Fibroblast of upper back skin (primary cell): Measurements from ENCODE around the gene PRADC1.
"Not testable (repeated sequence)": the region's sequence is repeated elsewhere in the genome, so short reads cannot be mapped to it uniquely, and the experiment has no call there.

Experiments used
- DNase-seq: peaks from one replicate; pipeline ENCODE4 v3.0.0-alpha.2; 2013

The PRADC1 gene

DNA sequence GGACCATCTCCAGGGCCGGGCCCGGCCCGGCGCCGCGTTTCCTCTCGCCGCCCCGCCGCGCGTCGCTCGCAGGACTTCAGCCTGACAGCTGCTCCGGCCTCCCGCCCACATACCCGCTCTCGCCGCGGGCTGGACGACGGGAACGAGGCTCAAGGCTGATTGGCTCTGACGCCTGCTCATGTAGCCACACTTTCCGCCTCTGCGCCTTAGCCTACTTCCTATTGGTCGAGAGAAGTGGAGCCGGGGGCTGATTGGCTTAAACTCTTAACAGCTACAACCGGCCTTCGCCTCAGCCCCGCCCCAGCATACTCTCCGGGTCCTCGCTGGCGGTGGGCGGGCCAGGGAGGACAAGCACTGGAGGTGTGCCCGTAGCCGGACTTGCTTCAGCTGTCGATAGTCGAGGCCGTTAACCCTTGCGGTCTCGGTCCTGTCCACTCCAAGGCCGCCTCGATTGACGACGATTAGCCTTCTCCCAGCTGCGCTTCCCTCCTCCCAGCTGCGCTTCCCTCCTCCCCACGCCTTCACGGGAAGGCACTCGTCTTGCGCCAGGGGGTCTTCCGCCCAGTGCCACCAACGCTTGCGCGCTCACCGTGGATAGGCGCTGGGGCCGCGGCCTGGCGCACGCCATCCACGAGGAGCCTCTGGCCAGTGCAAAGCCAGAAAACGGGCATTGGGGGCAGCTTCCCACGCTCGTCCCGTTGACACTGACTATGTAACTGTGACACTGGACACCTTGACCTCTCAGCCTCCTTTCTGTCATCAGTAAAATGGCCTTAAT is at the start of gene PRADC1:
Gene PRADC1 (minus strand): TSS at position 86 of the 778 bp plus-strand sequence. CDS start 79 bp downstream, at position 7.
- DNase-seq: peak; percentile 100

DNA sequence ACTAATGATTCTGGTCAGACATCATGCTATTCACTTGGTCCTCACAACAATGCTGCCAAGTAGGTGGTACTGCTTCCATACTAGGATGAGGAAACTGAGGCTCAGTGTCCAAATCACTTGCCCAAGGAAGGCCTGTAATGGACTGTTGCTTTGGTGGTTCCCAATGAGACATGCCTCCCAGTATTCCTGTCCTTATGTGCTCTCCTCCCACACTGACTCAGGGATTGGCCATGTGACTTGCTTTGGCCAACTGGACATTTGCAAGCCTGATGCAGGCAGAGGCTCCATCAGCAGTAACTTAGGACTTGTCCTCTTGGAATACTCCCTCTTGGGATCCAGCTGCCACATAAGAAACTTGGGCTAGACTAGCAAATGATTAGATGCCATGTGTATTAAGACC is 48.2 kb upstream of the PRADC1 start:
- no peak for DNase-seq

DNA sequence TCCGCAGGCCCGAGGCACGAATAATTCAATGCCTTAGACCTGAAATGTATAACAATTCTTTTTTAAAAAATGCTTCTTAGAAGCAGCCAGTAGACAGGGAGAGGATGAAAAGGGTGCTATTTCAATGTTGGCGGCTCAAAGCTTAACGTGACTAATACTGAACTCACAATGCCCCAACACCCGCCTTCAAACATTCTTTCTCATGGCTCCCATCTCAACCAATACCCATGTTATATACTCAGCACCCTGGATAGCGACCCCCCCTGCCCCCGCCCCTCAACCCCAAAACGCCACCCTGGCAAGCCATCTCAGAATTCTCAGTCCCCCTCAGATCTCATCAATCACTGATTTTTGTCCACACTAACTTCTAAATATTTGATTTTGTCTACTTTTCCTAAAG is 46.8 kb upstream of the PRADC1 start:
- no peak for DNase-seq

DNA sequence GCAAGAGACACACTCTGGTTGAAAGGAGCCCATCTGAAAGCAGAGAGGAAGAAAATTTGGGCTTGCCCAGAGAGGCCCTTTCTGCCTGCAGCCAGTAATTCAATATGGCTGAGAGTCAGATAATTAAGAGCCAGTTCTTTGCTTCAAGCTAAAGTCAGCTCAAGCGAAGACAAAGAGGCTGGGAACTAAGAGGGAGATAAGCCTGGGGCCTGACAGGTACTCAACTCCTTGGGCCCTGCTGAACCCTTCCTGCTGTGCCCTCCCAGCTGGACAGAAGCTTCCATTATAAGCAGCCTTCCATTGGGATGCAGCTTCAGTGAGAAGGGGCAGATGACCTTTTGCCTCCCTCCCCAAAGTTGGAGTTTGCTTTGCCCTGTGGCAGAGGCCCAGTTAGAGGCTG is 39.2 kb upstream of the PRADC1 start:
- no peak for DNase-seq

DNA sequence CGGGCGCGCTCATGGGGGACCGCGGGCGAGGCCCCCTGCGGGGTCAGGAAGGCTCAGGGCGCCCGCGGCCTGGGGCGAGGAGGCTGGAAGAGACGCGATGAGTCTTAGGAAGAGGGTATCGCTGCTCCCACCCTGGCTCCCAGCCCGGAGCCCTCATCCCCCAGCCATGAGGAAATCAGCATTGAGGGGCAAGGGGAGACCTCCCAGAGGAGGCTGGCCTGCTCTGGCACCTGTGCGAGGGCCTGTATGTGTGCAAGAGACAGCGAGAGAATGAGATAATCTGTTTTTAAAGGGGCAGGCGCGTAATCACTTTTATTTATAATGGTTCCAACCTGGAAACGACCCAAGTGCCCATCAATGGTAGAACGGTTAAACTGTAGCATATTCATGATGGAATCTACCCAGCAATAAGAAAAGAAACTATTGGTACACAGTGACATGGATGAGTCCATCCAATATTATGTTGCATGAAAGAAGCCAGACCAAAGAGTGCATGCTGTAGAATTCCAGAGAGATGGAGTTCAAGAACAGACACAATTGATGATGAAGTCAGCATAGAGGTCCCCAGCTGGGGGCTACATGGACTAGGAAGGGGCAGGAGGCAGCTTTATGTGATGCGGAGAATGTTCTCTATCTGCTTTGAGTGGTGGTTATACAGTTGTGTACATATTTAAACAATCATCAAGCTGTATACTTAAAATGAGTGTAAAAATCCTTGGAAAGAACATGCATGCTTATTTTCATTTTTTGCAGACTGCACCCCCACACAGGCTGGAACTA is 36.8 kb upstream of the PRADC1 start:
- DNase-seq: no peak

DNA sequence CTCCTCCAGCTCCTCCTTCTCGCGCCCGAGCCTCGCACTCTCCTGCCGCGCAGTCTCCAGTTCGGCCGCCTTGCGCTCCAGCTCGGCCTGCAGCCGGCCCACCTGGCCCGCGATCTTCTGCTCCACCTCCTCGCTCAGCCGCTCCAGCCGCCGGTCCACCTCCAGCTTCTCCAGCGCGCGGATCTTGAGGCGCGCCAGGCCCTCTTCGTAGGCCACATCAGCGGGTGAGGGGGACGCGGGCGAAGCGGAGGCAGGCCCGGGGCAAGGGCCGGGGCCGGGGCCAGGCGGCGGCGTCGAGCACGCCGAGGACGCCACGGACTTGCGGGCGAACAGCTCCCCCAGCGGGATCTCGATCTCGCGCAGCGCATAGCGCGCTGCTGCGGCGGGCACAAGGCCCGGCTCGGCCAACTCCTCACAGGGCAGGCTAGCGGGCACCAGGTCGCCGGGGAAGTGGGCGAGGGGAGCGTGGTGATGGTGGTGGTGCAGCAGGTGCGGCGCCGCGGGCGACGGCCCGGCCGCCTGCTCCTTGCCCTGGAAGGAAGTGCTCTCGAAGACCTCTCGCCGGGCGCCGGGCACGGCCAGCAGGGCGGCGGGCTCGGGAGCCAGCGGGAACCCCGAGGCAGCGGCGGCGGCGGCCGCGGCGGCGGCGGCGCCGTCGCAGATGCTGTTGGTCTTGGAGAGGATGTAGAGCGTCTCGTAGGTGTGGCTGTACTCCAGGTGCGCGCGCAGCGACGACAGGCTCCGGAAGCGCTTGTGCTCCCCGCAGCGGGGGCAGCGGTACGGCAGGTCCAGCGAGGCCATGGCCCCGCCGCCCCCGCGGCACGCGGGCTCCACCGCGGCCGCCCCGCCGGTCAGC is 36.0 kb upstream of the PRADC1 start:
- DNase-seq: peak; percentile 7

DNA sequence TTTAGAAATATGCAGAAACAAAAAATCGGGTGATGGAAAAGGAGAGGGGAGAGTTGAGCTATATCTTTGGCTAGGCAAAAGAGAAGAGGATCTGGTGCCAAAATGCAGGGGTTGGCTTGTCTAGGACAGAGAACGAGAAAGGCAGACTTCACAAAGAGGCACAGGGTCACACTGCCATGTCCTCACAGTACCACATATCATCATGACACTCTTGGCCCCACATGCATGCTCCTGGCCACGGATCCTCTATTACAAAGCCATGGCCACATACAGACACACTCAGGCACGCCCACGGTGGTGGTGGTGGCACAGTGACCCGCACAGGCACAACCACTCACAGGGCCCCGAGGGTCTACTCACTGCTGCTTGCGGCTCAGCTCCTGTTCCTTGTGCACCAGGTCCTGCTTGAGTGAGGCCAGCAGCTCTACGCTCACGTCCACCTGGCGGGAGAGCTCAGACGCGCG is 35.4 kb upstream of the PRADC1 start:
- DNase-seq: no peak

DNA sequence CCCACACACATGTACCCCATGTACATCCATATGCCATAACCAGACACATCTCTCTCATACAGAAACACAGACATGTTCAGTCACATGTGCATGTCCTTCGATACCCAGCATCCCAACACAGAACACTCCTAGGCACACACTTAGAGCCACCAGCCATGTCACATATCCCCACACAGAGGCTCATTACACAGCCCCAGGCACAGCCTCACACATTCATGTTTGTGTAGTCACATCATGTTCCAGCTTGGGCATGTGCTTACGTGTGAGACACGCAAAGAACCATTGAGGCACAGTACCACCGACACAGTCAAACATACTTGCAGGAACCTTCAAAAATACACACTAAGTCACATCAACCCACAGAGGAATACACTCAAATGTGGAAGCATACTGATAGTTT is 34.0 kb upstream of the PRADC1 start:
- no peak for DNase-seq

DNA sequence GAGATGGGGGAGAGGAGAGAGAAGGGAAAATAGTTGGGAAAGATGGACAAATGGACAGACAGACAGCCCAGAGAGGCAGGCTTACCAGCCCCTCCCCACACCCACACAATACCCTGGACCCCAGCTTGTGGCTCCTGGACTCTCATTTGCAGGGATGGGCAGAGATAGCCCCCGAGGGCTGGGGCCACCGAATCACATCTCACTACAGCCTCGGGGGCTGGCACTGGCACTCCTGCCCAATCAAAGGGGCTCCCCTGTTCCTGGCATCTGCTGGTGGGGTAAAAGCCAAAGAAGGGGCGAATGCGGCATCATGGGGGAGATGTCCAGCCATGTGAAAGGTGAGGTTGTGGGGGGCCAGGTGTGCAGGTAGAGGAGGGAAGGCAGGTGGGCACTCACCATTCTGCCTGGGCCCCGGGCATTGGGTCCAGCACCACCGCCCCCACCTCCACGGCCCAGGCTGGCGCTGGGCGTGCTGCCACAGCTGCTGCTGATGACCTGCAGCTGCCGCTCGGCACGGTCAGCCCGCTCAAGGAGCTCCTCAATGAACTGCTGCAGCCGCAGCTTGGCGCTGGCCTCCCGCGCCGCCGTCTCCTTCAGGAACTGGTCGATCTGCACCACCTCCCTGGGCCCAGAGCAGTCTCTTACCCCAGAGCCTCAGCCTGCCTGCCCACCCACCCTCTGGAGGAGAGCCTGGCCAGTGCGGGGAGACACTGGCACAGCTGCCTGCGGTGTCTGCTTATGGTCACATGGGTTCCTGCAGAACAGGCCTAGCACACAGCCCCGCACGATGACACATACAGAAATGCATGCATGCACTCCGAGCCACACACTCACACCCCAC is 33.2 kb upstream of the PRADC1 start:
- peak; percentile 18 for DNase-seq

DNA sequence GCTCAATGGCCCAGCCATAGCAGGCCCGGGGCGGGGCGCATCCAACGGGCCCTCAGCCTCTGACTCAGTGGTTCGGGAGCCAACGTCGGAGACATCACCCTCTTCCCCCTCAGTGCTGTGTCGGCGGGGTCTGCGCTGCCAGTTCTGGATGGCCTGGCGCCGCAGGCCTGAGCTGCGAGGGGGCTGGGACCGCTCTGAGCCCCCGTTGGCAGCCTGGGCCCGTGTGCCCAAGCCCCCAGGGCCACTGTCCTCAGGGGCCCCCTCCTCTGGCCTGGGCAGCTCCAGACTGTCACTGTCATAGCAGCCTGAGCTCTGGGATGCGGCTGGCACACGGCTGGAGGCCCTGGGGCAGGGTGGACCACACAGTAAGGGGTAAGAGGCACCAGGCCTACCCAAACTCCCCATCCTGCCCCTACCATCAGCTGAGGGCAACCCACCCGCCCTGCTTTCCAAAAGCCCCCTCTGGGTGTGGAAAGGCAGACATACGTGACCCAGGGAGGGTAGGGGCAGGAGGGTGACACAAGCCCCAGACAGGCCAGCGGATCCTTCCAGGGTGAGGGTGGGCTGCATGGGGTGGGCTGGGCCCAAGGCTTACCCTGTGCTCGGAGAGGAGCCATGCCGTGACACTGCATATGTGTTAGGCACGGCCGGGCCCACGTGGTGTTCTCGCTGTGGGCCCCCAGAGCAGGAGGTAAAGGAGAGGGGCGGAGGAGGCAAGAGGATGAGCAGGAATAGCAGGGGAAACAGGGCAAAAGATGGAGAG is 32.4 kb upstream of the PRADC1 start:
- DNase-seq: no peak

DNA sequence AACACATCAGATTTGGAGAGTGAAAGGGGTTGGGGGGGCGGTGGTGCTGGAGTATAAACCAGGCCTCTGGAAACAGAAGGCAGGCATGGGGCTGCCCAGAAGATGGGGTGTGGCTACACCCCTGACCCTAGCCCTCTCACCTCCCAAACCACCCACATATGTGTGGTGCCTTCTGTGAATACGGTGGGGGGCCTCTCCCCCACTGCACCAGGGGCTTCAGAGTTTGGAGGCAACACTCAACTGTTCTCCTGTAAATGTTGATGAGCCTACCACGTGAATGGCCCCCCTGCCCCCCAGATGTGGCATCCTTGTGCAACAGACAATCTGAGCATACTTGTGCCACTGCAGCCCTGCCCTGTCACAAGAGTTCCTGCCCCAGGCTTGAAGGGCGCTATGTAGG is 31.7 kb upstream of the PRADC1 start:
- DNase-seq: no peak

DNA sequence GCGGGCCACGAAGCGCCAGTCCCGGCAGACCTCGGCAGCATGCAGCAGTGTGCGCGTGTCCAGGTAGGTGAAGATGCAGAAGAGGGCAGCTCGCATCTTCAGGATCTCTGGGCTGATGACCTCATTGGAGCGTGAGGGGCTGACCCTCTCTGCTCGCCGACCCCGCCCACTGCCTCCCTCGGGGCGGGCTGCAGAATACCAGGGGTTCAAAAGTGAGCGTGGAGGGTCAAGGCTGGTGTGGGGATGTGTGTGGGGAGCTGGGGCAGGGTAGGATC is 31.2 kb upstream of the PRADC1 start:
- DNase-seq: no peak

DNA sequence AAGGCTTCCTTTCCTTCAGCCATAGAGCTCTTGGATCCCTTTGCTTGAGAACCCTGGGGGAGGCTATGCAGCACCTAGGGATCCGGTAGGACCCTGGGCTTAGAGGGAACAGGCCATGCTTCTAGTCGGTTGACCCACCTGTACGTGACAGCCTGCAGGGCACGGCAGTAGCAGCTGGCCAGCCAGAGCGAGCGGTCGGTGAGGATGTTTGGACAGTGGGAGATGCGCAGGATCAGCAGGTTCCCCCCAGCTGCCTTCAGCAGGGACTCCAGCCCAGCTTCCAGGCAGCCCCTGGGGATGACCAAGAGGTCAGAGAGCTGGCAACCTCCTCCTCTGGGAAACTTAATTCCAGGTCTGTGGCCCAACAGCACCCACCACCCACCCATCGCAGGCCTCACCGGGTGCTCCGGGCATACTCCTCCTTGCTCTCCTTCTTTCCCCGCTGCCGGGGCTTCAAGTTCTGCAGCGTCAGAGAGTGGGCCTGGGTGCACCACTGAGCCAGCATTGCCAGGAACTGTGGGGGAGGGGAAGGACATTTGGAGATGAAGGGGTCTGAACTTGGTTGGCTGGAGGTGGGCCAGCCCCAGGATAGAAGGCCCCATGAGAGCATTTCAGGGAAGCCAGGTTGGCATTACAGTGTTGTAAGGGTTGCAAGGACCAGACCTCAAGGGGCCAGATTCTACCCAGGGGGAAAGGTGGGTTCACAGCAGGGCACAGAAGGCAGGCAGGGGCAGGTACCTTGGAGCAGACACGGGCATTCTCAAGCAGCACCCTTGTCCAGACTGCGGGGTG is 30.7 kb upstream of the PRADC1 start:
- no peak for DNase-seq

DNA sequence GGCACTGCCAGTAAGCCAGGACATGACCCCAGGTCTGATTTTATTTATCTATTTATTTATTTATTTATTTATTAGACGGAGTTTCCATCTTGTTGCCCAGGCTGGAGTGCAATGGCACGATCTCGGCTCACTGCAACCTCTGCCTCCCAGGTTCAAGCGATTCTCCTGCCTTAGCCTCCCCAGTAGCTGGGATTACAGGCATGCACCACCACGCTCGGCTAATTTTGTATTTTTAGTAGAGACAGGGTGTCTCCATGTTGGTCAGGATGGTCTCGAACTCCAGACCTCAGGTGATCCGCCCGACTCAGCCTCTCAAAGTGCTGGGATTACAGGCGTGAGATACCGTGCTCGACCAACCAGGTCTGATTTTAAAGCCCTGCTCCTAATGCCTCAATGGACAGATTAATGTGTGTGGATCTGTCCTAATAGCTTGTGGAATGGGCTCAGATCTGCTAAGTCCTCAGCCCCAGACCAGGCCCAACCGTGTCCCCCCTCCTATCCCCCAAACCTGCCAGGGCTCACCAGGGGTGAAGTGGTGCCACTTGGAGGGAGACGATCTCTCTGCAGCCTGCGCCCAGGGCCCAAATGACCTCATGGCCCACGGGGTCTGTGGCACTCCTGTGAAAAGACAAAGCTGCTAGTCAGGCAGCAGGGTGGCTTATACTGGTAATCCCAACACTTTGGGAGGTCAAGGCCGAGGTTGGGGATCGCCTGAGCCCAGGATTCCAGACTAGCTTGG is 29.8 kb upstream of the PRADC1 start:
- DNase-seq: not testable (repeated sequence)

DNA sequence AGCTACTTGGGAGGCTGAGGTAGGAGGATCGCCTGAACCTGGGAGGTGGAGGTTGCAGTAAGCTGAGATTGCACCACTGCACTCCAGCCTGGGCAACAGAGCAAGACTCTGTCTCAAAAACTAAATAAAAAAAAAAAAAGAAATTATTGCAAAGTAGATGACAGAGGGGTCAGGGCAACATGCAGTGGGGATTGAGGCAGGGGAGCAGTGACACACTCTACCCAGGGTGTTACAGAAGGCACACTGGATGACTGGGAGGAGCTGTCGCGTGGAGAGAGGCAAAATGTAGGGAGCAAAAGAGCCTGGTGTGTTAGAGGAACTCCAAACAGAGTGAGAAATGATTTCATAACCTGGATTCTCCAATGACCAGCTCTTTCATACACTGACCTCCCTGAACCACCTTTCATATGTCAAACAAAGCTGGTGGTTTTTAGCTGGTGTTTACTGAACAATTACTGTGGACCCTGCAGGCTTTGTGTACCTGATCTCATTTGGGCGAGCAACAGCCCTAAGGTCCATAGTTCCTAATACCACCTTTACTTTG is 29.1 kb upstream of the PRADC1 start:
- DNase-seq: no peak

DNA sequence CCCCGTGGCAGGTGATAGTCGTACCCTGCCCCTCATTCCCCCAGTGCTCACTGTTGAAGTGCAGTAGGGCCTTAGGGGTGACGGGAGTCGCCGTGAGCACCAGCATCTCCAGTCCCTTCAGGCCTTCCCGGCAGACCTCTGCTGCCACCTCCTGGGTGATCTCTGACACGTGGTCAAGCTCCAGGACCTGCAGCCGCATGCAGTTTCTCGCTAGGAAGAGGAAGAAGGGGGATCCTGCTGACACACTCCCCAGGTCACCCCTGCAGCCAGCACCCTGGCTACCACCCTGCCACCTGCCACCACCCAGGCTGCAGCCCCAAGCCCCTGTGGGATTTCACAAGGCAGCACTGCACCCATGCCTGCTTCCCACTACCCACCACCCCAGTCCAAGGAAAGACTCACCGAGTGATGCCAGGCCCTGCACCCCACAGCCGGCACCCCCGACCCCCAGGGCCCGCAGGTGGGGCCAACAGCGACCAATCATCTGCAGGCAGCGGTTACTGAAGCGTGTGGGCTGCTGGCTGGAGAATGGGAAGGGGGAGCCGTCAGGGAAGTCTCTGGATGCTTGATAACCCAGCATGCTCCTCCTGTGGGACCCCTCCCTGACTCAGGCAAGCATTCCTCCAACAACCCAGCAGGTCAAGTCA is 27.4 kb upstream of the PRADC1 start:
- DNase-seq: peak; percentile 8

DNA sequence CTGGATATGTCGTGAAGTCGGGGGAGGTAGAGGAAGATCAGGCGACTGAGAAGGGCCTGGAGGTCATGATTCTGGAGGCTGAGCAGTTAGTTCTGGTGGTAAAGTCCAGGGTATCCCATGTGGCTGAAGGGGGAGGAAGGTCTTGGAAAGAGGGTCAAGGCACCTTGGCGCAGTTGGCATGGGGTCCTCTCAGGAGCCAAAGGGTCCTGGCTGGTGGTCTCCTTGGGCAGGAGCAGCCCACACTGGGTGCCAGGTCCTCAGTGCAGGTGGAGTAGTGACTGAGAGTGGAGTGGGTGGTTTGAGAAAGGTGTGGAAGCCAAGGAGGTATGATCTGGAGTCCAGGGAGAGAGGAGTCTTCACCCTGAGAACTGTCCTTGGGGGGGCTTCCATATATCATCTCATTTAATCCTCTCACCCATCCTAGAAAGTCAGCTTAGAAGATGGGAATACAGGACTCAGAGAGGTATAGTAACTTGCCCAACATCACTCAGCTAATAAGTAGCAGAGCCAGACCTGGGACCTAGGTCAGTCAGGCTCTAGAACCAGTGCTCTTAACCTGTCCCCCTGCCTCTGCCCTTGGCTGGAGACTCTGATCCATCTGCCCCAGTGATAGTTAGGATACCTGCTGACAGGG is 26.8 kb upstream of the PRADC1 start:
- no peak for DNase-seq

DNA sequence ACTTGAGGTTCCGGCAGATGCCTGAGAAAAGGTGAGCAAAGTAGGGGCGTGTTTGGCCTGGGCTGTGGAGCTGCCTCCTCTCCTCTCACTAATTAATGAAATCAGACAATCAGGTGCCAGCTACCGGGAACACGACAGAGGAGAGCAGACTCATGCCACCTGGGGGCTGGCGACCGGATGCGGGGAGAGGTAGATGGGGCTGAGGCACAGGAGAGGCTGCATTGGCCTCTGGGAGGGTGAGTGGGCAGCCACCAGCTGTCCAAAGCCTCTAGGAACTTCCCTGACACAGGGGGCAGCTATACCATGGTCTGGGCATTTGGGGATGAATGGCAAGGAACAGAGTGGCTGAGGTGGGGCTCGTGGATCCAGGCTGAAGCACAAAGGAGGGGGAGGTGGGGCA is 26.2 kb upstream of the PRADC1 start:
- no peak for DNase-seq

DNA sequence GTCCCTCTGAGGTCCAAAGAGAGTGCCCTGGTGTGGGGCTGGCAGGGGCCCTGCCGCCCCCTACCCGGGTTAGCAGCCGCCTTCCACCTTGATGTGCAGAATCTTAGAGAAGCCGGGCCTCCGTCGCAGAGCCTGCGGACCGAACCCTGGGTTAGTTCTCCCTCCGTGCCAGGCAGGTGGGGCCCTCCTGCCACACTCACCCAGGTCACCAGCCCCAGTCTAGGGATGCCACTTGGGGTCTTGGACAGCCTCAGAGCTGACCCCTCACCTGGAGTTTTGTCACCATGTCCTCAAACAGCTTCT is 25.8 kb upstream of the PRADC1 start:
- no peak for DNase-seq
